RPMI7951 (cell line): ENCODE data around the gene FCHO1. TPM values are rescaled to one million over a fixed set of nuclear protein-coding genes. Genes with fewer than 3 reads are reported as not detected.
"Not testable (repeated sequence)": the region's sequence is repeated elsewhere in the genome, so short reads cannot be mapped to it uniquely, and the experiment has no call there.

Experiments
- DNase-seq: peaks from one replicate; pipeline ENCODE4 v3.0.0-alpha.2; 2012; ENCODE audit warnings: low read depth
- total RNA-seq: library from RNA; depleted of rRNA; stranded (reverse); fragments of >200 nt; shearing (Covaris generic); gene quantifications from 2 replicates; pipeline ENCODE4 v1.2.3, GENCODE V29; 2014

Gene FCHO1
- total RNA-seq, 1 experiment from 2014 or later: 0.60 TPM

DNA sequence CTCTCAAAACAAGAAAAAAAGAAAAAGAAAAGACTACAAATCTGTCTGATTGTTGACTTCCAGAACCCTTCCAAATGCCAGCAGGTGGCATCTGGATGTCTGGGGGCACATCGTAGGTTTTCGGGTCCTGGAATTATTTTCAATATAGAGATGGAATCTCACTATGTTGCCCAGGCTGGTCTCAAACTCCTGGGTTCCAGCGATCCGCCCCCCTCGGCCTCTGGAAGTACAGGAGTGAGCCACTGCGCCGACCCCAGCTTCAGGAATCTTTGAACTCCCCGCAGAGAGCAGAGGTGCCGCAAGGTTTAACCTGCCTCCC, 43.1 kb downstream of the FCHO1 start:
- DNase-seq: no peak

DNA sequence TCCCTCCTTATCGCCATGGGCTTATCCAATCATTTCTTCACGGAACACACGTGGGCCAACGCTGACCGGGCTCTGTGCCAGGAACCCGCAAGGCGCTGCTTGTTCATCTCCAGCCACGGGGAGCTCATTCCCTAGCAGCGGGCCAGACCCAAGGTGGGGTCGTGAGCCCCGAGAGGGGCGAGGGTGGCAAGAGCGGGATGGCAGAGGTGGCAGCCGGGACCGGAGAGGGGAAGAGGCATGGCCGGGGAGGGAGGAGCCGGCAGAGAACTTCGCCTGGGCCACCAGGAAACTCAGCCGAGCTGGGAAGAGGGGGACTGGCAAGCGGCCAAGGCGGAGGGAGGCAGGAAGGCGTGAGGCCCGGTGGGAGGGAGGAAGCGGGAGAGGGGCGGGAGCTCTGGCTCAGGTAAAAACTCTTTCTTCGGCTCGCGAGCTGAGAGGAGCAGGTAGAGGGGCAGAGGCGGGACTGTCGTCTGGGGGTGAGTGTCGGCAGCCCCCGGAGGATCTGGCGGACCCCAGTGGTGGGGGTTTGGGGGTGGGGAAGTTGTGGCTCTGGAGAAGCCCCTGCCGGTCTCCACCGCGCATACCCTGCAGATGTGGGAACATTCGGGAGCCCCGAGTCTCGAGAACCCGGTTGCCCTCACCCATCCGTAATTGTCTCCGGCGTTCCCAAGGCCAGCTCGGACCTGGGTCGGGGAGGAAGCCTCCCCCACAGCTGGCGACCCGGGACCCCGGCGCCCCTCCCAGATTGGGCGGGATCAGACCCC, 43.6 kb downstream of the FCHO1 start, which contains the start of gene B3GNT3:
B3GNT3 (plus strand) TSS at position 408 of the 764 bp plus-strand sequence. CDS start 12,670 bp downstream, outside the sequence.
- peak; percentile 44 for DNase-seq

DNA sequence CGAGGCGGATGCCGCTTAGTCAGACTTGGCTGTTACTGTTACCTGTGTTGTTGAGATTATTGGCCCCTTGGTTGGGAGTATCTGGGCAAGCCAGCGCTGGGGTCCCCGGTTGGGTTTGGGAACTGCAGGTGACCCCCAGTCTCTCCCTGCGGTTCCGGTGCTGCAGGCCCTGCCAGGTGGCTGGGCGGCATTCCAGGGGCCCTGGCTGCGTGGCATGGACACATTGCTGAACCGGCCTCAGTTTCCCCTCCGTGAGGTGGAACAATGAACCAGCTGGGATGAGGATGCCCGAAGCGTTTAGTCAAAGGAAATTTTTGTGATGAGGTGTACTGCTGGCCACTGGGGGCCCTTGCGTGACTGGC, 44.2 kb downstream of the FCHO1 start:
- DNase-seq: no peak

DNA sequence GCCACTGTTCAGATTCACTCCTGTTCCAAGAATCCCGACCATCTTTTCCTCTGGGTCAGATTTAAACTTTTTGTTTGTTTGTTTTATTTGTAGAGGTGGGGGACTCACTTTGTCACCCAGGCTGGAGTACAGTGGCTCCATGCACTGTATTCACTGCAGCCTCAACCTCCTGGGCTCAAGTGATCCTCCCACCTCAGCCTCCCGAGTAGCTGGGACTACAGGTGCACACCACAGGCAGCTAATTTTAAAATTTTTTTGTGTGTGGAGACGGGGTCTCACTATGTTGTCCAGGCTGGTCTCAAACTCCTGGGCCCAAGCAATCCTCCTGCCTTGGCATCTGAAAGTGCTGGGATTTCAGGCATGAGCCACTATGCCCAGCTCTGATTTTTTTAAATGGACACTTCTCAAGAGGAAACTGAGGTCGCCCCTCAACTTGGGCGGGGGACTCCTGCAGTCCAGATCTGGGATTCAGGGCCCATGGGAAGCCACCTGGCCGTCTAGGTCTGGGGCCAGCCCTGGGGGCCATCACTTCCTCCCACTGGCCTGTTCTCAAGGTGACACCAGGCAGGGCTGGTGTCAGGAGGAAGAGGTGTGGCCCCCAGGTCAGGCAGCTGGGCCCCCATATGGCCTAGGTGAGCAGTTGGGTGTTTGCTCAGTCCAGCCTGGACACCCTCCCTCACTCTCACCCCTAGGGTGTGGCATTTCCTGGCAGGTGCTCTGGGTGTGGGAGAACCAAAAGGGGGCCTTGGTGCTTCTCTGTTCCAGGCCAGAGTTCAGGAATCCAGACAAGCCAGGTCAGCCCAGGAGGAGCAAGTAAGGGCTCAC, 44.9 kb downstream of the FCHO1 start:
- DNase-seq: no peak

DNA sequence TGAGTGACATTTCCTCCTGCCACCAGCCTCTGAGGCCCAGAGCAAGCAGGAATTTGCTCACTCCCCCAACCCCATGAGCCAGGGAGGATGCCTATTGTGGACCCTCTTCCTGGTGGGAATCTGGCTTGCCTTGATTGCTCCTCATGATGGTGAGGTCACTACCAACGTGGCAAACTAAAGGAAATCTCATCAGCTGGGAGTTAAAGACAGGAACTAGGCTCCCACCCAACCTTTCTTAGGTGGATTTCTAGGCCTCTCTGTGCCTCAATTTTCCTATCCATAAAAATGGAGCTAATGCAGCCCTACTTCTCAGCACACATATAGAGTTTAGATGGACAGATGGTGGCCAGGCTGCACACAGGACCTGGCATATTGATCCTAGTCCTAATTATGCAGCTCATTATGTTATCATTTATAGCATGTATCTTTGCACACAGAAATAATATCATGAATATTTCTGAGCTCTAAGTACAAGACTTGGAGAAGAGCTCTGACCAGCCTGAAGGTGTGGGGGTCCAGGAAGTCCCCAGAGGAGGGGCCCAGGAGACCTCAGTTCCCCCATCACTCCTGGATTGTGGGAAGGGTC, 45.7 kb downstream of the FCHO1 start:
- DNase-seq: no peak

DNA sequence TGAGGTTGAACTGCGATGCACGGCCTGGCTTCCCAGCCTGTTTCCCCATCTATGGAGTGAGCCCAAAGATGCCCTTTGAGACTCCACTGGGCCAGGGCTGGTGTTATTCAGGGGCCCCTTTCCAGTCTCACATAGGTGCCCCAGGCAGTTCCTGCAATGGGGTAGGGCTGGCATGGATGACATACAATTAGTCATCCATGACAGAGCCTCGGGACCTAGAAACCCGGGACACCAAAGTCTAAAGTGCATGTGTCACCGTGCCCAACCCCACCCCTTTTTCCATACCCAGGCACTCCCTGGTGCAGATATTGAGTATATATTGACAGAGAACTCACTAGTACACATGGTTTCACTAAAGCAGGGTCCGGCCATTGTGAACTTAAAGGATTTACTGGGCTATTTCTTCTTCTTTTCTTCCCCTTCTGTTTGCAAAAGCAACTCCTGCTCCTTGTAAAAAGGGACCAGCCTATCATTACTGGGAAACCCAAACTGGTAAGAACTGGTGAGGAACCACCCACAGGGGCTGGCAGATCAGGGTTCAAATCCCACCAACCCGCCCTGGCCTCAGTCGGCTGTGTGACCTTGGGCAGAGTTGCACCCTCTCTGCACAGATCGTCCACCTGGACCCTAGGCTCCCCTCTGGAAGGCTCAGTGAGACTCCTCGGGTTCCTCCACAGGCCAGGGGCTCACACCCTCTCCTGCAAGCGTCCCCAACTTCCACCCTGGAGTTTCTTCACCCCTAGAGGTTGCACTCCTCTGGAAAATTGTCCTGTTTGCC, 46.3 kb downstream of the FCHO1 start:
- DNase-seq: peak; percentile 92

DNA sequence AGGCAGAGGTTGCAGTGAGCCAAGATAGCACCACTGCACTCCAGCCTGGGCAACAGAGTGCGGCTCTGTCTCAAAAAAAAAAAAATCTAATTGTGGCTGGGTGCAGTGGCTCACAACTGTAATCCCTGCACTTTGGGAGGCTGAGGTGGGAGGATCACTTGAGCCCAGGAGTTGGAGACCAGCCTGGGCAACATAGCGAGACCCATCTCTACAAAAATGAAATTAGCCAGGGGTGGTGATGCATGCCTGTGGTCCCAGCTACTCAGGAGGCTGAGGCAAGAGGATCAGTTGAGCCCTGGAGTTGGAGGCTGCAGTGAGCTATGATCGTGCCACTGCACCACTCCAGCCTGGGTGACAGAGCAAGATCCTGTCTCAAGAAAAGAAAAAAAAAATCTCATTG, 47.3 kb downstream of the FCHO1 start:
- not testable (repeated sequence) for DNase-seq

DNA sequence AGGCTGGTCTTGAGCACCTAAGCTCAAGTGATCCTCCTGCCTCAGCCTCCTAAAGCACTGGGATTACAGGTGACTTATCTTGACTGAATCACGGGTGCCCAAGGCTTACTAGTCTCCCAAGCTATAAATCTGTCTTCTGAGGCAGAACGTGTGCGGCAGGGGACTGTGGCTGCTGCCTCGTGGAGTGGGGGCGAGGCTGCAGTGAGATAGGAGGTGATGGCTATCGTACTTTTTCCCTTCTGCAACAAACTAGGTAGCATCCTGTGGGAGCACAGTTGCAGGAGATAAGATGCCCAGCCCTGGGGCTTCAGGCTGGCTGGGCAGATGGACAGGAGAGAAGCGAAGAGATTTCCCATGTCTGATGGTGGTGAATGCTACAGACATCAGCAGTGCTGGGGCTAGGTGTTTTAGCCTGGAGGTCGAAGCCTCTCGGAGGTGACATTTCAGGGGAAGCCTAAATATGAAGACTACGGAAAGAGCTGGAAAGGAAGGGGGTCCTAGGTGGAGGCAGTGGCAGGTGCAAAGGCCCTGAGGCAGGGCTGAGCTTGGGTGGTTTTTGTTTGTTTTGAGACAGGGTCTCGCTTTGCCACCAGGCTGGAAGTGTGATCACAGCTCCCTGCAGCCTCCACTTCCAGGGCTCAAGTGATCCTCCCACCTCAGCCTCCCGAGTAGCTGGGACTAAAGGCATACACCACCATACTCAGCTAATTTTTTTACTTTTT, 51.0 kb downstream of the FCHO1 start:
- DNase-seq: no peak

DNA sequence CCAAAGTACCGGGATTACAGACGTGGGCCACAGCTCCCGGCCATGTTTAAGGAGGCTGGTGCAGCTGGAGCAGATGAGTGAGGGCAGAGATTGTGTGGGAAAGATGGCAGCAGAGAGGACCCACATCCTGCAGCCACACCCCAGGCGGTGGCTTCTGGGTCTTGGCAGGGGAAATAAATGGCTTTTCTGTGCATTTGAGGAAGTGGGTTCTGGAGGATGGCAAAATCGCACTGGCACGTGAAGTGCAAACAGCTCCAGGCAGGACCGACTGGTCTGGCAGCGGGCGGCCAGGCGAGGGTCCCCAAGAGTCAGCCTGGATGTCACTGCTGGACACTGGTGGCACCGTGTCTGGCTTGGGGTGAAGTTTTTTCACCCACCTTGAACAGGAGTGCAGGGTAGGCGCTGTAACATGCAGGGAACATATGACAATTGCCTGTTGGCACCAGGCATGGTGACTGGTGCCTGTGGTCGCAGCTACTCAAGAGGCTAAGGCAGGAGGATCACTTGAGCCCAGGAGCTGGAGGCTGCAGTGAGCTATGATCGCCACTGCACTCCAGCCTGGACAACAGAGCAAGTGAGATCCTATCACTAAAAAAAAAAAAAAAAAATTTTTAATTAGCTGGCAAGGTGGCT, 52.1 kb downstream of the FCHO1 start:
- DNase-seq: peak; percentile 24

DNA sequence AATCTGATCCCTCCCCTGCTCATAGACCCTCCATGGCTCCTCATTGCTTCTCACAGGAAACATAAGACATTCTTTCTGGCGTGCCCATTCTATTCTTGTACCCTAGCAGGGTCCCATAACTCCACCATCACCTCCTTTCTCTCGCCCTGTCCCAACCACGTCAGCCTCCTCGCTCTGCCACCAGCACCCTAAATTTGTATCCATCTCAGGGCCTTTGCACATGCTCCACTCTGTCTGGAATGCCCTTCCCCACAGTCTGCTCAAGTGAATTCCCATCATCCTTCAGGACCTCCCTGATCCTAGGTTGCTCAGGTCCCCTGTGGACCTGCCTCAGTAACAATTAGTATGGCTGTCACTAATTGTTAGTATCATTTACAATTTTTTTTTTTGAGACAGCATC, 54.1 kb downstream of the FCHO1 start:
- DNase-seq: no peak

DNA sequence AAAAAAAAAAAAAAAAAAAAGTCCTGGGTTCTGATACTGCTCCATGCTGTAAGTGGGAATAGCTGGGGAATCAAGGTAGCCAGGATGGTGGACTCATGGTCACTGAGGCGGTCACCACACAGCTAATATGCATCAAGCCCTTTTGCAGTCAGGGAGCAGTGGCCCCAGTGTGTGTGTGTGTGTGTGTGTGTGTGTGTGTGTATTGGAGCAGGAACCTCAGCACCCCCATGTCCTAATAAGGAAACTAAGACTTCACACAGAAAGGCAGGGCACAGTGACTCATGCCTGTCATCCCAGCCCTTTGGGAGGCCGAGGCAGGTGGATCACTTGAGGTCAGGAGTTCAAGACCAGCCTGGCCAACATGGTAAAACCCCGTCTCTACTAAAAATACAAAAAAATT, 55.7 kb downstream of the FCHO1 start:
- peak; percentile 41 for DNase-seq

DNA sequence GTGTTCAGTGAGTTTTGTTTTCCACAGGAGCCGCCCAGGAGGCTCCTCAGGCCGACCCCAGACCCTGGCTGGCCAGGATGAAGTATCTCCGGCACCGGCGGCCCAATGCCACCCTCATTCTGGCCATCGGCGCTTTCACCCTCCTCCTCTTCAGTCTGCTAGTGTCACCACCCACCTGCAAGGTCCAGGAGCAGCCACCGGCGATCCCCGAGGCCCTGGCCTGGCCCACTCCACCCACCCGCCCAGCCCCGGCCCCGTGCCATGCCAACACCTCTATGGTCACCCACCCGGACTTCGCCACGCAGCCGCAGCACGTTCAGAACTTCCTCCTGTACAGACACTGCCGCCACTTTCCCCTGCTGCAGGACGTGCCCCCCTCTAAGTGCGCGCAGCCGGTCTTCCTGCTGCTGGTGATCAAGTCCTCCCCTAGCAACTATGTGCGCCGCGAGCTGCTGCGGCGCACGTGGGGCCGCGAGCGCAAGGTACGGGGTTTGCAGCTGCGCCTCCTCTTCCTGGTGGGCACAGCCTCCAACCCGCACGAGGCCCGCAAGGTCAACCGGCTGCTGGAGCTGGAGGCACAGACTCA, 56.5 kb downstream of the FCHO1 start:
- no peak for DNase-seq

DNA sequence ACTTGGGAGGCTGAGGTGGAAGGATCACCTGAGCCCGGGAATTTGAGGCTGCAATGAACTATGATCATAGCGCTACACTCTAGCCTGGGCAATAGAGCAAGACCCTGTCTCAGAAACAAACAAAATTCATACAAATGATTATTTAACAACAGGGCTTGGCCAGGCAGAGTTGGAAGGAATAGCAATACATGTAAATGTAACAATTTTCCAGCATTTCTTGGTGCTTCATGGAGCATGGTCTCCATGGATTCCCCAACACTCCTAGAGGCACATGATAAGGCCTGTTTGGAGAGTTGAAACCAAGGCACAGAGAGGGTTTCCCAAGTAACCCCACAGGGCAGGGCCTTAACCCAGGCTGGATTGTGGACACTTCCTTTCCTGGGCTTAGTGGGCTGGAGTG, 59.8 kb downstream of the FCHO1 start:
- no peak for DNase-seq

DNA sequence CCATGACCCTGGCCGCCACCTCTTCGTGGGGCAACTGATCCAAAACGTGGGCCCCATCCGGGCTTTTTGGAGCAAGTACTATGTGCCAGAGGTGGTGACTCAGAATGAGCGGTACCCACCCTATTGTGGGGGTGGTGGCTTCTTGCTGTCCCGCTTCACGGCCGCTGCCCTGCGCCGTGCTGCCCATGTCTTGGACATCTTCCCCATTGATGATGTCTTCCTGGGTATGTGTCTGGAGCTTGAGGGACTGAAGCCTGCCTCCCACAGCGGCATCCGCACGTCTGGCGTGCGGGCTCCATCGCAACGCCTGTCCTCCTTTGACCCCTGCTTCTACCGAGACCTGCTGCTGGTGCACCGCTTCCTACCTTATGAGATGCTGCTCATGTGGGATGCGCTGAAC, 60.4 kb downstream of the FCHO1 start:
- no peak for DNase-seq

DNA sequence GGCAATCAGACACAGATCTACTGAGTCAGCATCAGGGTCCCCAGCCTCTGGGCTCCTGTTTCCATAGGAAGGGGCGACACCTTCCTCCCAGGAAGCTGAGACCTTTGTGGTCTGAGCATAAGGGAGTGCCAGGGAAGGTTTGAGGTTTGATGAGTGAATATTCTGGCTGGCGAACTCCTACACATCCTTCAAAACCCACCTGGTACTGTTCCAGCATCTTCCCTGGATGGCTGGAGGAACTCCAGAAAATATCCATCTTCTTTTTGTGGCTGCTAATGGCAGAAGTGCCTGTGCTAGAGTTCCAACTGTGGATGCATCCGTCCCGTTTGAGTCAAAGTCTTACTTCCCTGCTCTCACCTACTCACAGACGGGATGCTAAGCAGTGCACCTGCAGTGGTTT, 60.8 kb downstream of the FCHO1 start:
- DNase-seq: no peak

DNA sequence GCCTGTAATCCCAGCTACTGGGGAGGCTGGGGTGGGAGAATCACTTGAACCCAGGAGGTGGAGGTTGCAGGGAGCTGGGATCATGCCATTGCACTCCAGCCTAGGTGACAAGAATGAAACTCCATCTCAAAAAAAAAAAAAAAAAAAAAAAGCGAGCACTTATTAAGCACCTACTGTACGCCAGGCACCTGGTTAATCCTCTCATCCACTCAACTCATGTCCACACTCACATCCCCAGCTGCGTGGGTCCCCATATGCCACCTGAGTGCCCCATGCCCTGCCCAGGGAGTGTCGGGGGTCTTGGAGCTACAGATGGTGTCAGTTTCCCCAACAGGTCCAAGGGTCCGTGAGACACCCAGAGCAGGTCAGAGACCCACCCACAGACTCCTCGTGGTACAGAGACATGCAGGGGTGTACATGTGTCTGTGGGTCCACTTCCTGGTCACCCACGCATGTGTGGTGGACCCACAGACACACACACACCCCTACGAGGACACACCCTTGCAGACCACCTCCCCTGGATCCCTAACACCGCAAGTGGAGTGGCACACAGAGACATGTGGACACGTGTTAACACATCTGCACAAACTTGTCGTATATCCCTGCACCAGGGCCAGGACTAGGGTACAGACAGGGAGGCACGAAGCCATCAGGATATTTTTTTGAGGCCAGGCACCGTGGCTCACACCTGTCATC, 66.5 kb downstream of the FCHO1 start:
- no peak for DNase-seq

DNA sequence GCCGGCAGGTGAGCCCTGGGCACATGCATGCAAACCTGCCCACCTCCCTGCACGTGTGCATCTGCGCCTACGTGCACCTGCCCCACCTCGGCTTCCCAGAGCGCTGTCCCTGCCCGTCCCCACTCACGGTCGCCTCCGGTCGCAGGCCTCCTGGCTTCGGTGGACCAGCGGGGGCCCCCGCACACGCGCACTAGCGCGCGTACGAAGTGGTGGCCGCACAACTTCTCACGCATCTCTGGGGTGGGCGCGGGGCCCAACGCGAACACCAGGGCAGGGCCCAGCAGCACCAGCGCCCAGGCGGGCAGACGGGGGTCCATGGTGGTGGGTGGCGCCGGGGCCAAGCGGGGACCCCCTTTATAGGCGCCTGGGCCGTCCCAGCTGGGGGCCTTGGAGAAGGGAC, 69.9 kb downstream of the FCHO1 start, which contains the start of gene INSL3:
INSL3 (minus strand) TSS at position 330 of the 400 bp plus-strand sequence; CDS start at position 317, 13 bp downstream.
- no peak for DNase-seq

DNA sequence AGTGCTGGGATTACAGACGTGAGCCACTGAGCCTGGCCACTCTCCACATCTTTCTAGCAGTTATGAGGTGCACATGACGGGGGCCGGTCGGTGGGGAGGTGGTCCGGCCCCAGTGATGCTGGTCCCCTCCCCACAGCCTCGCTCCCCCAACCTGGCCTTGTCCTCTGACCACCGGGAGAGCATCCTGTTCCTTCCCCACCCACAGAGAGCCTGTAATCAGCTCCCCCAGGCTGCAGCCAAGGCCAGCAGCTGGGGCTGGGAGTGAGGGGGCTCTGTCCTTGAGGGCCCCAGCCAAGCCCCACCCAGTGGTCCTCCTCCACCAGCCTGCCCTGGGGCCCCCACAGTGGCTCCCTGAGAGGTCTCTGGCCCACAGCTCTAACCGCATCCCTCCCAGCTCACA, 73.1 kb downstream of the FCHO1 start:
- DNase-seq: no peak

DNA sequence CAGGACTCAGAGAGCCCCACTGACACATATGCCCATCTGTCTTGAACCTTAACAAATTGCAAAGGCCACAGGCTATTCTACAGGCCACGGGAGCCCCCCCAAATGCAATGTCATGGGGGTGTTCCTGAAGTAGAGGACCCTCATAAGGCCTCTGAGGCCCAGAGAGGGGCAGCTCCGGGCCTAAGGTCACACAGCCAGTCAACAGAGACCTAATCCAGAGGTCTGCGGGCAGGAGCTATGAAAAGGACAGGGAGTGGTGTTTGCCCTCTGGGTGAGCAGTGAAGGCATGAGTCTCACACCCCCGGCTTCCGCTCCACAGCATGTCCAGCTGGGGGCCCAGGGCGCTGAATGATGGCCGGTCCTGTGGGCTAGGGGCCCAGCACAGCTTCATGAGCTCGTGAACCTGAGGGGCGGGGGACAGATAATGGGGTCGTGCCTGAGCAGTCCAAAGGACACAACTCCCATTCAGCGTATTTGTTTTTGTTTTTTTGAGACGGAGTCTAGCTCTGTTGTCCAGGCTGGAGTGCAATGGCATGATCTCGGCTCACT, 75.3 kb downstream of the FCHO1 start:
- no peak for DNase-seq
